Neural cell (in vitro differentiated cells): Measurements from ENCODE around the gene AURKA. TPM values are rescaled to one million over a fixed set of nuclear protein-coding genes. Genes with fewer than 3 reads are reported as not detected.

Experiments used
- H2AFZ ChIP-seq: fragments of 200-600, 300-800 bp; sonication (generic), shearing (Covaris generic); 2 replicates; pipeline ENCODE4 v1.6.0; 2014; ENCODE audit warnings: low read depth, mild to moderate bottlenecking, antibody characterized with exemption, low read length, moderate library complexity
- H3F3A ChIP-seq: fragments of 200-600 bp; shearing (Covaris generic); 2 replicates; pipeline ENCODE4 v1.6.1; 2016; ENCODE audit warnings: mild to moderate bottlenecking, moderate library complexity, mixed read lengths, antibody characterized with exemption, low read length; ENCODE audit not compliant: insufficient read depth, poor library complexity, severe bottlenecking
- H3K27ac ChIP-seq: fragments of 200-600, 300-800 bp; sonication (generic), shearing (Covaris generic); 2 replicates; pipeline ENCODE4 v1.5.1; 2014; ENCODE audit warnings: mild to moderate bottlenecking, low read length, moderate library complexity
- H3K27me3 ChIP-seq: fragments of 300-800, 200-600 bp; sonication (generic), shearing (Covaris generic); 2 replicates; pipeline ENCODE4 v1.6.0; 2014; ENCODE audit warnings: mild to moderate bottlenecking, low read depth, low read length, moderate library complexity; ENCODE audit not compliant: insufficient read depth
- H3K36me3 ChIP-seq: fragments of 300-800, 200-600 bp; sonication (generic), shearing (Covaris generic); 2 replicates; pipeline ENCODE4 v1.5.1; 2014; ENCODE audit warnings: mild to moderate bottlenecking, antibody characterized with exemption, low read length, moderate library complexity; ENCODE audit not compliant: insufficient read depth
- H3K4me2 ChIP-seq: fragments of 300-800, 200-600 bp; sonication (generic), shearing (Covaris generic); 2 replicates; pipeline ENCODE4 v1.6.0; 2014; ENCODE audit warnings: mild to moderate bottlenecking, low read length
- H3K4me3 ChIP-seq: fragments of 300-800, 200-600 bp; sonication (generic), shearing (Covaris generic); 2 replicates; pipeline ENCODE4 v1.5.1; 2014; ENCODE audit warnings: mild to moderate bottlenecking, low read length, moderate library complexity
- H3K79me2 ChIP-seq: fragments of 200-600 bp; shearing (Covaris generic); replicated peaks from 2 replicates; pipeline ENCODE4 v1.6.0; 2014; ENCODE audit warnings: mild to moderate bottlenecking, low read length, moderate library complexity; ENCODE audit not compliant: insufficient read depth
- H3K9ac ChIP-seq: fragments of 300-800, 200-600 bp; sonication (generic), shearing (Covaris generic); 2 replicates; pipeline ENCODE4 v1.6.1; 2016; ENCODE audit warnings: mild to moderate bottlenecking, low read length, mixed read lengths
- H3K9me2 ChIP-seq: fragments of 200-600 bp; shearing (Covaris generic); 2 replicates; pipeline ENCODE4 v1.6.1; 2016; ENCODE audit warnings: mild to moderate bottlenecking, low read length, mixed read lengths; ENCODE audit not compliant: insufficient read depth
- H3K9me3 ChIP-seq: fragments of 200-600, 300-800 bp; sonication (generic), shearing (Covaris generic); 2 replicates; pipeline ENCODE4 v1.6.1; 2016; ENCODE audit warnings: mild to moderate bottlenecking, mixed run types, low read length, moderate library complexity, mixed read lengths
- H4K20me1 ChIP-seq: fragments of 200-600 bp; shearing (Covaris generic); 2 replicates; pipeline ENCODE4 v1.6.1; 2016; ENCODE audit warnings: mild to moderate bottlenecking, mixed run types; ENCODE audit not compliant: insufficient read depth
- EP300 ChIP-seq: fragments of 450-650 bp; conservative IDR thresholded peaks from 2 replicates; pipeline ENCODE4 v1.6.1; 2014; ENCODE audit warnings: antibody characterized with exemption, mild to moderate bottlenecking, moderate library complexity; ENCODE audit not compliant: poor library complexity, severe bottlenecking
- EZH2 ChIP-seq: fragments of 200-600, 300-800 bp; shearing (Covaris generic), sonication (generic); IDR thresholded peaks from 2 replicates; pipeline ENCODE4 v1.6.1; 2014; ENCODE audit warnings: antibody characterized with exemption, low read length, borderline replicate concordance, mild to moderate bottlenecking; ENCODE audit not compliant: insufficient read depth, poor library complexity, severe bottlenecking
- MXI1 ChIP-seq: fragments of 450-650 bp; conservative IDR thresholded peaks from 2 replicates; pipeline ENCODE4 v1.6.1; 2014; ENCODE audit warnings: antibody characterized with exemption, mild to moderate bottlenecking; ENCODE audit not compliant: poor library complexity, severe bottlenecking
- POLR2AphosphoS5 ChIP-seq: IDR thresholded peaks from 2 replicates; pipeline ENCODE4 v1.6.1; 2012
- RAD21 ChIP-seq: fragments of 450-650 bp; conservative IDR thresholded peaks from 2 replicates; pipeline ENCODE4 v1.6.1; 2014; ENCODE audit warnings: antibody characterized with exemption, mild to moderate bottlenecking, moderate library complexity
- SMC3 ChIP-seq: fragments of 450-650 bp; conservative IDR thresholded peaks from 2 replicates; pipeline ENCODE4 v1.6.1; 2014; ENCODE audit warnings: antibody characterized with exemption, mild to moderate bottlenecking, moderate library complexity; ENCODE audit not compliant: poor library complexity
- TAF1 ChIP-seq: IDR thresholded peaks from 2 replicates; pipeline ENCODE4 v1.6.1; 2012; ENCODE audit warnings: low read depth
- polyA plus RNA-seq: library from polyadenylated mRNA; depleted of rRNA; stranded (reverse); fragments of >200 nt; gene quantifications from 2 replicates; pipeline ENCODE4 v1.2.3, GENCODE V29; 2014
- TF ChIP-seq, protein P1 (sequence below): IDR thresholded peaks from 2 replicates; pipeline ENCODE4 v1.6.1; 2012; ENCODE audit warnings: borderline replicate concordance
- TF ChIP-seq, protein P2 (sequence below): fragments of 450-650 bp; IDR thresholded peaks from 2 replicates; pipeline ENCODE4 v1.5.1; 2014; ENCODE audit warnings: antibody characterized with exemption, mild to moderate bottlenecking, moderate library complexity; ENCODE audit not compliant: poor library complexity, severe bottlenecking

Gene AURKA
- polyA plus RNA-seq, 1 donor from 2014 or later: 2.5 TPM

DNA sequence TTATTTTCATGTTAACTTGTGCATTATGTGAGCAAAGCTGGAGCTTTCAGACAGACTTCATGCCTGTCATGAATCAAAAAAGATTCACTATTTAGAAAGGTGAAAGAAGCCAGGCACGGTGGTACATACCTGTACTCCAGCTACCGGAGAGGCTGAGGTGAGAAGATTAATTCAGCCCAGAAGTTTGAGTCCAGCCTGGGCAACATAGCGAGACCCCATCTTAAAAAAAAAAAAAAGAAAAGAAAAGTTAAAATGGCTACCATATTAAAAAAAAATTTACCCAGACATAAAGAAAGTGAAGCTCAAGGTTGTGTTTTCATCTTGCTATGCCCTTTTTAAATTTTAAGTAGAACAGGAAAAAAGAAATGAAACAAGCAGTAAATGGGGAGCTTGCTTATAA, 20.9 kb upstream of the AURKA start:
- TF ChIP-seq RAD21 (no peak), SMC3 (no peak), TAF1 (no peak), EZH2 (no peak), MXI1 (no peak), POLR2AphosphoS5 (no peak), EP300 (no peak)
- TF ChIP-seq, protein P1, sequence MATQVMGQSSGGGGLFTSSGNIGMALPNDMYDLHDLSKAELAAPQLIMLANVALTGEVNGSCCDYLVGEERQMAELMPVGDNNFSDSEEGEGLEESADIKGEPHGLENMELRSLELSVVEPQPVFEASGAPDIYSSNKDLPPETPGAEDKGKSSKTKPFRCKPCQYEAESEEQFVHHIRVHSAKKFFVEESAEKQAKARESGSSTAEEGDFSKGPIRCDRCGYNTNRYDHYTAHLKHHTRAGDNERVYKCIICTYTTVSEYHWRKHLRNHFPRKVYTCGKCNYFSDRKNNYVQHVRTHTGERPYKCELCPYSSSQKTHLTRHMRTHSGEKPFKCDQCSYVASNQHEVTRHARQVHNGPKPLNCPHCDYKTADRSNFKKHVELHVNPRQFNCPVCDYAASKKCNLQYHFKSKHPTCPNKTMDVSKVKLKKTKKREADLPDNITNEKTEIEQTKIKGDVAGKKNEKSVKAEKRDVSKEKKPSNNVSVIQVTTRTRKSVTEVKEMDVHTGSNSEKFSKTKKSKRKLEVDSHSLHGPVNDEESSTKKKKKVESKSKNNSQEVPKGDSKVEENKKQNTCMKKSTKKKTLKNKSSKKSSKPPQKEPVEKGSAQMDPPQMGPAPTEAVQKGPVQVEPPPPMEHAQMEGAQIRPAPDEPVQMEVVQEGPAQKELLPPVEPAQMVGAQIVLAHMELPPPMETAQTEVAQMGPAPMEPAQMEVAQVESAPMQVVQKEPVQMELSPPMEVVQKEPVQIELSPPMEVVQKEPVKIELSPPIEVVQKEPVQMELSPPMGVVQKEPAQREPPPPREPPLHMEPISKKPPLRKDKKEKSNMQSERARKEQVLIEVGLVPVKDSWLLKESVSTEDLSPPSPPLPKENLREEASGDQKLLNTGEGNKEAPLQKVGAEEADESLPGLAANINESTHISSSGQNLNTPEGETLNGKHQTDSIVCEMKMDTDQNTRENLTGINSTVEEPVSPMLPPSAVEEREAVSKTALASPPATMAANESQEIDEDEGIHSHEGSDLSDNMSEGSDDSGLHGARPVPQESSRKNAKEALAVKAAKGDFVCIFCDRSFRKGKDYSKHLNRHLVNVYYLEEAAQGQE: no peak
- H3K4me3 ChIP-seq: no peak overlapping the region
- H3K27me3 ChIP-seq: no peaks in the 10 kb centered on the region
- no peaks in the 10 kb centered on the region for H4K20me1 ChIP-seq
- H3K9ac ChIP-seq: no peak overlapping the region
- H3K79me2 ChIP-seq: no peaks in the 10 kb centered on the region
- no peaks in the 10 kb centered on the region for H3K36me3 ChIP-seq
- no peak overlapping the region for H3K27ac ChIP-seq
- H3K9me2 ChIP-seq: no peaks in the 10 kb centered on the region
- no peak overlapping the region for H2AFZ ChIP-seq
- no peaks in the 10 kb centered on the region for H3K9me3 ChIP-seq
- no peak overlapping the region for H3K4me2 ChIP-seq
- no peaks in the 10 kb centered on the region for H3F3A ChIP-seq

DNA sequence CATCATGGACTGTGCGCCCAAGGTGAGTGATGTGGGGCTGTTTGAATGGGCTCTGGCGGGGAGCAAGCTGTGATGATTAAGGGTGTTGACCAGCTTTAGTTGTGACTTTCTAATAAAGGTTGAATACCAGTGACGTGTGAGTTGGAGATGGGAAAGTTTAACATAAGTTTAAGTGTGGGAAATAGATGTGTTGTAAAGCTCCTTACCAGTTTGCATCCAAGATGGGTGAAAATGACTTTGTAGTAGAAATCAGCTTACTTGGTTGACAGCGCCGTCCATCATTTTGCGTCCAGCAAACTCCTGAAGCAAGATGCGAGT, 20.4 kb upstream of the AURKA start:
- Histone ChIP-seq H3K9me2 (no peaks in the 10 kb centered on the region), H3K36me3 (no peaks in the 10 kb centered on the region), H4K20me1 (no peaks in the 10 kb centered on the region), H3K79me2 (no peaks in the 10 kb centered on the region), H3K27ac (no peak overlapping the region), H3K4me2 (no peak overlapping the region), H3K9me3 (no peaks in the 10 kb centered on the region), H3K4me3 (no peak overlapping the region), H3F3A (no peaks in the 10 kb centered on the region), H2AFZ (no peak overlapping the region), H3K27me3 (no peaks in the 10 kb centered on the region), H3K9ac (no peak overlapping the region)
- TF ChIP-seq, protein P2, sequence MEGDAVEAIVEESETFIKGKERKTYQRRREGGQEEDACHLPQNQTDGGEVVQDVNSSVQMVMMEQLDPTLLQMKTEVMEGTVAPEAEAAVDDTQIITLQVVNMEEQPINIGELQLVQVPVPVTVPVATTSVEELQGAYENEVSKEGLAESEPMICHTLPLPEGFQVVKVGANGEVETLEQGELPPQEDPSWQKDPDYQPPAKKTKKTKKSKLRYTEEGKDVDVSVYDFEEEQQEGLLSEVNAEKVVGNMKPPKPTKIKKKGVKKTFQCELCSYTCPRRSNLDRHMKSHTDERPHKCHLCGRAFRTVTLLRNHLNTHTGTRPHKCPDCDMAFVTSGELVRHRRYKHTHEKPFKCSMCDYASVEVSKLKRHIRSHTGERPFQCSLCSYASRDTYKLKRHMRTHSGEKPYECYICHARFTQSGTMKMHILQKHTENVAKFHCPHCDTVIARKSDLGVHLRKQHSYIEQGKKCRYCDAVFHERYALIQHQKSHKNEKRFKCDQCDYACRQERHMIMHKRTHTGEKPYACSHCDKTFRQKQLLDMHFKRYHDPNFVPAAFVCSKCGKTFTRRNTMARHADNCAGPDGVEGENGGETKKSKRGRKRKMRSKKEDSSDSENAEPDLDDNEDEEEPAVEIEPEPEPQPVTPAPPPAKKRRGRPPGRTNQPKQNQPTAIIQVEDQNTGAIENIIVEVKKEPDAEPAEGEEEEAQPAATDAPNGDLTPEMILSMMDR: no peak
- TF ChIP-seq EZH2: no peak
- TF ChIP-seq MXI1: no peak

DNA sequence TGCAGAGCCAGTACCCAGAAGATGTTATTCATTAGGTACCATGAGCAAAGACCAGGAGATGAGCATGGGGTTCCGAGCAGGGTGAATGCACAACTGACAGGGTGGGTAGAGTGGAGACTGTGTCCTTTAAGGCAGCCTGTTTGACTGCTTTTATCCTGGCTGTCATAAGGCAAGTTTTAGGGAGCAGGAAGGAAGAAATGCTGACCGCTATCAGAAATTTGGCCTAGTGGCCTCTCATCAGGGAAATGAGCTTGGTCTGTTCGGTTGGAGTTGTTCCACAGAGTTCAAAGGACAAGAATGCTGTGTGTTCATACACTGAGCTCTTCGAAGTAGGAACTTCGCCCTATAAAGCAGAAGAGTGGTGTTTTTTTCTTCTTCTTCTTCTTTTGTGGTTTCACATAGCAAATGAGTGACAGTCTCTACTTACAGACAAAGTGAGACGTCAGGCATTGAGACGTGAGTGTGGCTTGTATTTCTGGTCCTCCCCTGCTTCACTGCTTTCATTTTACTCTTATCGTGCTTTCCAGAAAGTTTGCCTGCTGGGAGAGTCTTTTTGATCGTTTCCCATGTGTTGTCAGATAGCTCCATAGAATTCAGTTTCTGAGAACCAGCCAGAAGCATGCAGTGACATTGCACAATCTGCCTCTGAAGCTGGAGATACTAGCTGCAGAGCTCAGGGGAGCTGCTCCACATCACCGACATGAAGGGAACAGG, 19.9 kb upstream of the AURKA start, which contains the start of gene CASS4:
CASS4 (plus strand) TSS at position 502 of the 714 bp plus-strand sequence; CDS start at position 701, 199 bp downstream.
- H3K9ac ChIP-seq: no peak within 1 kb of the TSS
- no peak within 1 kb of the TSS for H2AFZ ChIP-seq

More for the DNA sequence above, 19.9 kb upstream of the AURKA start, which contains the start of gene CASS4:
- no peak within 1 kb of the TSS for H3K4me2 ChIP-seq
- H3K9me3 ChIP-seq: no peaks in the 10 kb centered on the region
- H3K27me3 ChIP-seq: no peaks in the 10 kb centered on the region
- H4K20me1 ChIP-seq: no peaks in the 10 kb centered on the region
- TF ChIP-seq RAD21 (no peak), MXI1 (no peak), EZH2 (no peak), POLR2AphosphoS5 (no peak), SMC3 (no peak), TAF1 (no peak), EP300 (no peak)
- TF ChIP-seq, protein P1: no peak
- TF ChIP-seq, protein P2: no peak
- no peaks in the 10 kb centered on the region for H3F3A ChIP-seq
- H3K27ac ChIP-seq: no peak within 1 kb of the TSS
- H3K36me3 ChIP-seq: no peaks in the 10 kb centered on the region
- no peaks in the 10 kb centered on the region for H3K9me2 ChIP-seq
- no peak within 1 kb of the TSS for H3K4me3 ChIP-seq
- no peaks in the 10 kb centered on the region for H3K79me2 ChIP-seq
